HCT116 (cell line): ENCODE measurements around the gene NTNG2. TPM values are rescaled to one million over a fixed set of nuclear protein-coding genes. Genes with fewer than 3 reads are reported as not detected.

Experiments
- ATAC-seq: fragments of 200-7000 bp; cut with Tn5 transposase; 2 replicates; pipeline ENCODE4 v1.9.1; 2020; ENCODE audit warnings: mild to moderate bottlenecking, moderate library complexity
- BruUV-seq: library from RNA; stranded (reverse); fragments of 400-500 nt; replicated peaks from 2 replicates; lab custom pipeline; 2021; lab: Mats Ljungman, UMichigan
- CTCF ChIA-PET: fragments of 300-600 bp; sonication (Branson Sonifier 250); formaldehyde crosslinking; loops from one replicate; lab custom pipeline; 2021; ENCODE audit warnings: antibody characterized with exemption; lab: Charles Lee
- POLR2A ChIA-PET: fragments of 300-600, 350-600 bp; sonication (Branson Sonifier 250); formaldehyde crosslinking; loops from one replicate; lab custom pipeline; 2021; ENCODE audit warnings: antibody characterized with exemption; lab: Charles Lee
- RAD21 ChIA-PET, 2 experiments: fragments of 300-600 bp; sonication (Branson Sonifier 250); formaldehyde crosslinking; loops; one replicate each; lab custom pipeline; 2023; ENCODE audit warnings: low total read pairs in 2 of 2; ENCODE audit not compliant: uncharacterized antibody in 2 of 2, unreplicated experiment in 2 of 2, low non-redundant PET in 1 of 2; lab: Charles Lee
- DNase-seq: peaks from one replicate; pipeline ENCODE4 v3.0.0-alpha.2; 2010; ENCODE audit warnings: low read depth, low spot score
- H2AFZ ChIP-seq: fragments of 200-600 bp; shearing (Covaris generic), sonication (generic); 2 replicates; pipeline ENCODE4 v1.6.1; 2017; ENCODE audit warnings: low read depth, mixed run types, mixed read lengths, antibody characterized with exemption, low read length; ENCODE audit not compliant: poor library complexity, severe bottlenecking
- H3K27ac ChIP-seq: 2 replicates; pipeline ENCODE4 v1.5.1; 2012; ENCODE audit warnings: low read depth, low read length
- H3K27me3 ChIP-seq: fragments of 200-600 bp; sonication (generic); 2 replicates; pipeline ENCODE4 v1.6.1; 2016; ENCODE audit warnings: mixed run types, low read length, mixed read lengths; ENCODE audit not compliant: insufficient read depth
- H3K36me3 ChIP-seq, 2 experiments: fragments of 200-500 bp in 1 of 2; fragments of 200-600 bp in 1 of 2; sonication (Bioruptor generic) in 1 of 2; sonication (generic) in 1 of 2; 2 replicates each; pipeline versions ENCODE4 v1.5.1 to v1.6.1; 2014 to 2016; ENCODE audit warnings: low read length in 2 of 2, inconsistent platforms in 1 of 2, mixed read lengths in 1 of 2, mixed run types in 1 of 2; ENCODE audit not compliant: insufficient read depth in 2 of 2, control insufficient read depth in 1 of 2
- H3K4me1 ChIP-seq, 2 experiments: fragments of 200-600 bp in 1 of 2; sonication (generic) in 1 of 2; 2 replicates each; pipeline versions ENCODE4 v1.5.1 to v1.6.1; 2012 to 2017; ENCODE audit warnings: low read length in 2 of 2, inconsistent platforms in 1 of 2, mild to moderate bottlenecking in 1 of 2, mixed read lengths in 1 of 2, mixed run types in 1 of 2, moderate library complexity in 1 of 2; ENCODE audit not compliant: insufficient read depth in 2 of 2, control insufficient read depth in 1 of 2
- H3K4me2 ChIP-seq: fragments of 200-600 bp; sonication (generic); 2 replicates; pipeline ENCODE4 v1.6.1; 2017; ENCODE audit warnings: mixed run types, low read length, mixed read lengths
- H3K4me3 ChIP-seq, 2 experiments: fragments of 200-600 bp in 1 of 2; sonication (generic) in 1 of 2; replicated peaks in 1 of 2; 2 replicates each; pipeline ENCODE4 v1.5.1; 2011 to 2016; ENCODE audit warnings: low read length in 2 of 2, control low read depth in 1 of 2, low read depth in 1 of 2, mild to moderate bottlenecking in 1 of 2, mixed read lengths in 1 of 2, mixed run types in 1 of 2
- H3K79me2 ChIP-seq: fragments of 200-600 bp; sonication (generic); 2 replicates; pipeline ENCODE4 v1.6.1; 2017; ENCODE audit warnings: mild to moderate bottlenecking, mixed run types, low read length, moderate library complexity, mixed read lengths; ENCODE audit not compliant: insufficient read depth
- H3K9ac ChIP-seq: fragments of 200-600 bp; sonication (generic); 2 replicates; pipeline ENCODE4 v1.6.1; 2016; ENCODE audit warnings: low read length, mixed read lengths
- H3K9me2 ChIP-seq: fragments of 200-600 bp; sonication (generic), shearing (Covaris generic); 2 replicates; pipeline ENCODE4 v1.6.1; 2017; ENCODE audit warnings: mixed run types, mild to moderate bottlenecking, moderate library complexity; ENCODE audit not compliant: insufficient read depth
- H3K9me3 ChIP-seq, 2 experiments: fragments of 200-500 bp in 1 of 2; fragments of 200-600 bp in 1 of 2; sonication (Bioruptor generic) in 1 of 2; sonication (generic) in 1 of 2; 2 replicates each; pipeline ENCODE4 v1.6.1; 2014 to 2017; ENCODE audit warnings: low read length in 2 of 2, mixed read lengths in 2 of 2, inconsistent platforms in 1 of 2, low read depth in 1 of 2, mild to moderate bottlenecking in 1 of 2, mixed run types in 1 of 2, moderate library complexity in 1 of 2; ENCODE audit not compliant: control insufficient read depth in 1 of 2, insufficient read depth in 1 of 2
- H4K20me1 ChIP-seq: fragments of 200-600 bp; sonication (generic), shearing (Covaris generic); 2 replicates; pipeline ENCODE4 v1.6.1; 2017; ENCODE audit warnings: mixed run types, mild to moderate bottlenecking, moderate library complexity; ENCODE audit not compliant: insufficient read depth
- ATF3 ChIP-seq: IDR thresholded peaks from 2 replicates; pipeline ENCODE4 v1.6.1; 2012
- CBX3 ChIP-seq: IDR thresholded peaks from 2 replicates; pipeline ENCODE4 v1.6.1; 2012; ENCODE audit warnings: low read depth
- CEBPB ChIP-seq: IDR thresholded peaks from 2 replicates; pipeline ENCODE4 v1.6.1; 2012; ENCODE audit warnings: low read depth
- EGR1 ChIP-seq: IDR thresholded peaks from 2 replicates; pipeline ENCODE4 v1.6.1; 2012; ENCODE audit warnings: low read depth
- ELF1 ChIP-seq: IDR thresholded peaks from 2 replicates; pipeline ENCODE4 v1.6.1; 2012; ENCODE audit warnings: low read depth, borderline replicate concordance
- EZH2 ChIP-seq: fragments of 200-600 bp; sonication (generic); IDR thresholded peaks from 2 replicates; pipeline ENCODE4 v1.6.1; 2017; ENCODE audit warnings: antibody characterized with exemption, mixed run types
- EZH2phosphoT487 ChIP-seq: fragments of 200-600 bp; IDR thresholded peaks from 2 replicates; pipeline ENCODE4 v1.6.1; 2018; ENCODE audit warnings: antibody characterized with exemption, borderline replicate concordance
- MAX ChIP-seq: IDR thresholded peaks from 2 replicates; pipeline ENCODE4 v1.6.1; 2012
- POLR2AphosphoS5 ChIP-seq: IDR thresholded peaks from 2 replicates; pipeline ENCODE4 v1.6.1; 2011; ENCODE audit warnings: mild to moderate bottlenecking, low read depth, low read length, moderate library complexity
- RAD21 ChIP-seq: IDR thresholded peaks from 2 replicates; pipeline ENCODE4 v1.6.1; 2012; ENCODE audit warnings: low read depth, mild to moderate bottlenecking
- SIN3A ChIP-seq: IDR thresholded peaks from 2 replicates; pipeline ENCODE4 v1.6.1; 2012; ENCODE audit warnings: low read depth
- SP1 ChIP-seq: IDR thresholded peaks from 2 replicates; pipeline ENCODE4 v1.6.1; 2012; ENCODE audit warnings: low read depth
- YY1 ChIP-seq: IDR thresholded peaks from 2 replicates; pipeline ENCODE4 v1.6.1; 2011; ENCODE audit warnings: low read length, low read depth, moderate library complexity, mild to moderate bottlenecking; ENCODE audit not compliant: insufficient replicate concordance; ENCODE audit errors: extremely low read depth
- ZNF274 ChIP-seq: fragments of 200-500 bp; sonication (Bioruptor generic); IDR thresholded peaks from 2 replicates; pipeline ENCODE4 v1.6.1; 2014; ENCODE audit warnings: mild to moderate bottlenecking, low read depth, low read length, inconsistent platforms
- intact Hi-C: fragments of 100-400 bp; cut with micrococcal nuclease; formaldehyde crosslinking; loops from 2 replicates; pipeline ENCODE4 v1.10.0; 2022
- total RNA-seq: library from RNA; stranded (reverse); gene quantifications from one replicate; pipeline ENCODE4 v1.2.1, GENCODE V29; 2021; ENCODE audit not compliant: unreplicated experiment
- TF ChIP-seq, protein P1 (sequence below): IDR thresholded peaks from 2 replicates; pipeline ENCODE4 v1.6.1; 2012; ENCODE audit warnings: low read depth
- TF ChIP-seq, protein P2 (sequence below): IDR thresholded peaks from 2 replicates; pipeline ENCODE4 v1.6.1; 2011; ENCODE audit warnings: mild to moderate bottlenecking, low read length, moderate library complexity; ENCODE audit not compliant: insufficient replicate concordance; ENCODE audit errors: extremely low read depth
- TF ChIP-seq, protein P3 (sequence below), 3 experiments: fragments of 200-600 bp in 1 of 3; sonication (generic) in 1 of 3; IDR thresholded peaks in 2 of 3; conservative IDR thresholded peaks in 1 of 3; 2 replicates each; pipeline ENCODE4 v1.5.1; 2012 to 2017; ENCODE audit warnings: low read depth in 2 of 3, low read length in 2 of 3, antibody characterized with exemption in 1 of 3, borderline replicate concordance in 1 of 3, control low read depth in 1 of 3, mild to moderate bottlenecking in 1 of 3, mixed read lengths in 1 of 3, mixed run types in 1 of 3, moderate library complexity in 1 of 3; ENCODE audit not compliant: insufficient read depth in 1 of 3

NTNG2 gene
- total RNA-seq, 1 experiment from 2014 or later = 2.5 TPM

- intact Hi-C loops = no loop called here
- no peak overlapping the region for H3K27ac ChIP-seq
- no peaks in the 10 kb centered on the region for H3K4me1 ChIP-seq
- DNase-seq = no peak
- H3K27me3 ChIP-seq = peaks cover 4% of the 10 kb centered on the region; the same call in 1 of the 2 replicates
- H4K20me1 ChIP-seq = no peaks in the 10 kb centered on the region
- no peak overlapping the region for H2AFZ ChIP-seq
- no peaks in the 10 kb centered on the region for H3K9me2 ChIP-seq
- peak; percentile 53 for ATAC-seq
- no peak overlapping the region for H3K4me2 ChIP-seq
- ChIA-PET CTCF (interaction anchor here (0.7 to 1.8 kb wide), 4 partner anchors 13 to 1206 kb away, joined by 3 to 10 read pairs (median 4); no protein-coding TSS in a partner anchor), POLR2A (interaction anchor here (1.4 kb wide), 1 partner anchor 14 kb away, joined by 3 read pairs; no protein-coding TSS in a partner anchor), RAD21 (interaction anchor here in 1 of 2 experiments (0.7 kb wide), 1 partner anchor 29 kb away, joined by 3 read pairs; no protein-coding TSS in a partner anchor)
- H3K4me3 ChIP-seq = no peak overlapping the region
- BruUV-seq = no TSS peak
- H3K9ac ChIP-seq = no peak overlapping the region
- no peaks in the 10 kb centered on the region for H3K36me3 ChIP-seq
- no peaks in the 10 kb centered on the region for H3K79me2 ChIP-seq
- no peaks in the 10 kb centered on the region for H3K9me3 ChIP-seq
- no peak for TF ChIP-seq SIN3A
- no peak for TF ChIP-seq CEBPB
- TF ChIP-seq ZNF274 = no peak
- TF ChIP-seq, protein P1, sequence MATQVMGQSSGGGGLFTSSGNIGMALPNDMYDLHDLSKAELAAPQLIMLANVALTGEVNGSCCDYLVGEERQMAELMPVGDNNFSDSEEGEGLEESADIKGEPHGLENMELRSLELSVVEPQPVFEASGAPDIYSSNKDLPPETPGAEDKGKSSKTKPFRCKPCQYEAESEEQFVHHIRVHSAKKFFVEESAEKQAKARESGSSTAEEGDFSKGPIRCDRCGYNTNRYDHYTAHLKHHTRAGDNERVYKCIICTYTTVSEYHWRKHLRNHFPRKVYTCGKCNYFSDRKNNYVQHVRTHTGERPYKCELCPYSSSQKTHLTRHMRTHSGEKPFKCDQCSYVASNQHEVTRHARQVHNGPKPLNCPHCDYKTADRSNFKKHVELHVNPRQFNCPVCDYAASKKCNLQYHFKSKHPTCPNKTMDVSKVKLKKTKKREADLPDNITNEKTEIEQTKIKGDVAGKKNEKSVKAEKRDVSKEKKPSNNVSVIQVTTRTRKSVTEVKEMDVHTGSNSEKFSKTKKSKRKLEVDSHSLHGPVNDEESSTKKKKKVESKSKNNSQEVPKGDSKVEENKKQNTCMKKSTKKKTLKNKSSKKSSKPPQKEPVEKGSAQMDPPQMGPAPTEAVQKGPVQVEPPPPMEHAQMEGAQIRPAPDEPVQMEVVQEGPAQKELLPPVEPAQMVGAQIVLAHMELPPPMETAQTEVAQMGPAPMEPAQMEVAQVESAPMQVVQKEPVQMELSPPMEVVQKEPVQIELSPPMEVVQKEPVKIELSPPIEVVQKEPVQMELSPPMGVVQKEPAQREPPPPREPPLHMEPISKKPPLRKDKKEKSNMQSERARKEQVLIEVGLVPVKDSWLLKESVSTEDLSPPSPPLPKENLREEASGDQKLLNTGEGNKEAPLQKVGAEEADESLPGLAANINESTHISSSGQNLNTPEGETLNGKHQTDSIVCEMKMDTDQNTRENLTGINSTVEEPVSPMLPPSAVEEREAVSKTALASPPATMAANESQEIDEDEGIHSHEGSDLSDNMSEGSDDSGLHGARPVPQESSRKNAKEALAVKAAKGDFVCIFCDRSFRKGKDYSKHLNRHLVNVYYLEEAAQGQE = no peak
- TF ChIP-seq MAX = no peak
- no peak for TF ChIP-seq EZH2
- no peak for TF ChIP-seq EZH2phosphoT487
- TF ChIP-seq YY1 = no peak
- TF ChIP-seq, protein P2, sequence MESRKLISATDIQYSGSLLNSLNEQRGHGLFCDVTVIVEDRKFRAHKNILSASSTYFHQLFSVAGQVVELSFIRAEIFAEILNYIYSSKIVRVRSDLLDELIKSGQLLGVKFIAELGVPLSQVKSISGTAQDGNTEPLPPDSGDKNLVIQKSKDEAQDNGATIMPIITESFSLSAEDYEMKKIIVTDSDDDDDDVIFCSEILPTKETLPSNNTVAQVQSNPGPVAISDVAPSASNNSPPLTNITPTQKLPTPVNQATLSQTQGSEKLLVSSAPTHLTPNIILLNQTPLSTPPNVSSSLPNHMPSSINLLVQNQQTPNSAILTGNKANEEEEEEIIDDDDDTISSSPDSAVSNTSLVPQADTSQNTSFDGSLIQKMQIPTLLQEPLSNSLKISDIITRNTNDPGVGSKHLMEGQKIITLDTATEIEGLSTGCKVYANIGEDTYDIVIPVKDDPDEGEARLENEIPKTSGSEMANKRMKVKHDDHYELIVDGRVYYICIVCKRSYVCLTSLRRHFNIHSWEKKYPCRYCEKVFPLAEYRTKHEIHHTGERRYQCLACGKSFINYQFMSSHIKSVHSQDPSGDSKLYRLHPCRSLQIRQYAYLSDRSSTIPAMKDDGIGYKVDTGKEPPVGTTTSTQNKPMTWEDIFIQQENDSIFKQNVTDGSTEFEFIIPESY = no peak
- TF ChIP-seq SP1 = no peak
- TF ChIP-seq EGR1 = no peak; the same call in 1 of the 2 replicates
- no peak for TF ChIP-seq RAD21
- no peak for TF ChIP-seq POLR2AphosphoS5
- no peak for TF ChIP-seq CBX3
- no peak for TF ChIP-seq ATF3
- TF ChIP-seq, protein P3, sequence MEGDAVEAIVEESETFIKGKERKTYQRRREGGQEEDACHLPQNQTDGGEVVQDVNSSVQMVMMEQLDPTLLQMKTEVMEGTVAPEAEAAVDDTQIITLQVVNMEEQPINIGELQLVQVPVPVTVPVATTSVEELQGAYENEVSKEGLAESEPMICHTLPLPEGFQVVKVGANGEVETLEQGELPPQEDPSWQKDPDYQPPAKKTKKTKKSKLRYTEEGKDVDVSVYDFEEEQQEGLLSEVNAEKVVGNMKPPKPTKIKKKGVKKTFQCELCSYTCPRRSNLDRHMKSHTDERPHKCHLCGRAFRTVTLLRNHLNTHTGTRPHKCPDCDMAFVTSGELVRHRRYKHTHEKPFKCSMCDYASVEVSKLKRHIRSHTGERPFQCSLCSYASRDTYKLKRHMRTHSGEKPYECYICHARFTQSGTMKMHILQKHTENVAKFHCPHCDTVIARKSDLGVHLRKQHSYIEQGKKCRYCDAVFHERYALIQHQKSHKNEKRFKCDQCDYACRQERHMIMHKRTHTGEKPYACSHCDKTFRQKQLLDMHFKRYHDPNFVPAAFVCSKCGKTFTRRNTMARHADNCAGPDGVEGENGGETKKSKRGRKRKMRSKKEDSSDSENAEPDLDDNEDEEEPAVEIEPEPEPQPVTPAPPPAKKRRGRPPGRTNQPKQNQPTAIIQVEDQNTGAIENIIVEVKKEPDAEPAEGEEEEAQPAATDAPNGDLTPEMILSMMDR (IDR thresholded peaks at IDR 0.05 in 2 of 3, conservative IDR thresholded peaks at IDR 0.05 in 1 of 3; ENCODE audit: borderline replicate concordance in 1 of 3, insufficient read depth in 1 of 3, low read depth in 2 of 3, low read length in 2 of 3) = no peak
- TF ChIP-seq ELF1 = no peak
These were observed 23.5 kb downstream of the NTNG2 start for GRCh38 chr9:132185073-132186009.
